Measurements from ENCODE around the gene CBLN1. TPM values are rescaled to one million over a fixed set of nuclear protein-coding genes. Genes with fewer than 3 reads are reported as not detected.

Gene CBLN1
- total and polyA plus RNA-seq, 9 of the 15 experiments (the other 6 are each of a cell fraction or from before 2014, with no cell fraction given), result not detected

GRCh38 chr16:49287572-49287971, 5.9 kb upstream of the CBLN1 start (continued):
- TF ChIP-seq ZNF609 (CRISPR knock-in tag; IDR thresholded peaks at IDR 0.05; ENCODE audit: borderline replicate concordance) (no peak), ZZZ3 (IDR thresholded peaks at IDR 0.05) (no peak), ZBTB2 (IDR thresholded peaks at IDR 0.05) (no peak), PHB (CRISPR knock-in tag; IDR thresholded peaks at IDR 0.05) (no peak), ZNF175 (CRISPR knock-in tag; IDR thresholded peaks at IDR 0.05; ENCODE audit: low read depth) (no peak), RREB1 (CRISPR knock-in tag; IDR thresholded peaks at IDR 0.05) (no peak), STAT5A (IDR thresholded peaks at IDR 0.05; ENCODE audit: borderline replicate concordance, low read length) (no peak), ZNF282 (CRISPR knock-in tag; IDR thresholded peaks at IDR 0.05) (no peak), ELK3 (CRISPR knock-in tag; IDR thresholded peaks at IDR 0.05) (no peak), KDM5B (IDR thresholded peaks at IDR 0.05; ENCODE audit: insufficient replicate concordance, low read depth, low read length) (no peak)
